Measurements from ENCODE around the gene TLE4.

Gene TLE4

DNA sequence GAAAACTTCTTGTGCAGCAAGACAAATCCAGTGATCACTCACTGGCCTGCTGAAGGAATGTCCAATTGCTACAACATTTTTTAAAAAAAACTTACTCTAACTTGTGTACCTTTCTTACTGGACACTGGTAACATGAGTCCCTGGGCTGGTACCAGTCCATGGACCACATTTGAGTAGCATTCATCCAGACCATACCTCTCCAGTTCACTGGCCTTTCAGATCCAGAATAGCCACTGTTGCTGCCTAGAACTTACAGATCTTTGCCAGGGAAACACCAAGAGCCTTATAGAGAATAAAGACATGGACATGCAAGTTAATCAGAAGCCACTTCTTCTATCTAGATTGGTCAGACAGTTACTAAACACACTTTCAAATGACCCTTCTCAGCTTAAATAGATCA lies 185.3 kb downstream of the TLE4 start:
- no peak overlapping the region for H3K9ac ChIP-seq
- no peak overlapping the region for H3K4me2 ChIP-seq (ENCODE audit: low read length)
- H3K27me3 ChIP-seq (ENCODE audit: control insufficient read depth, insufficient read depth, low read length) = no peaks in the 10 kb centered on the region
- H3K36me3 ChIP-seq (ENCODE audit: control insufficient read depth, insufficient read depth, low read length) = no peaks in the 10 kb centered on the region
- no peaks in the 10 kb centered on the region for H3K79me2 ChIP-seq
- no peaks in the 10 kb centered on the region for H3K9me3 ChIP-seq (ENCODE audit: control insufficient read depth, low read length)
- TF ChIP-seq, protein P1, sequence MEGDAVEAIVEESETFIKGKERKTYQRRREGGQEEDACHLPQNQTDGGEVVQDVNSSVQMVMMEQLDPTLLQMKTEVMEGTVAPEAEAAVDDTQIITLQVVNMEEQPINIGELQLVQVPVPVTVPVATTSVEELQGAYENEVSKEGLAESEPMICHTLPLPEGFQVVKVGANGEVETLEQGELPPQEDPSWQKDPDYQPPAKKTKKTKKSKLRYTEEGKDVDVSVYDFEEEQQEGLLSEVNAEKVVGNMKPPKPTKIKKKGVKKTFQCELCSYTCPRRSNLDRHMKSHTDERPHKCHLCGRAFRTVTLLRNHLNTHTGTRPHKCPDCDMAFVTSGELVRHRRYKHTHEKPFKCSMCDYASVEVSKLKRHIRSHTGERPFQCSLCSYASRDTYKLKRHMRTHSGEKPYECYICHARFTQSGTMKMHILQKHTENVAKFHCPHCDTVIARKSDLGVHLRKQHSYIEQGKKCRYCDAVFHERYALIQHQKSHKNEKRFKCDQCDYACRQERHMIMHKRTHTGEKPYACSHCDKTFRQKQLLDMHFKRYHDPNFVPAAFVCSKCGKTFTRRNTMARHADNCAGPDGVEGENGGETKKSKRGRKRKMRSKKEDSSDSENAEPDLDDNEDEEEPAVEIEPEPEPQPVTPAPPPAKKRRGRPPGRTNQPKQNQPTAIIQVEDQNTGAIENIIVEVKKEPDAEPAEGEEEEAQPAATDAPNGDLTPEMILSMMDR (IDR thresholded peaks at IDR 0.05) = no peak
- H3K4me3 ChIP-seq (ENCODE audit: low read depth, low read length) = no peak overlapping the region
- H3K4me1 ChIP-seq = no peaks in the 10 kb centered on the region
- H3K27ac ChIP-seq = no peak overlapping the region
- no peak overlapping the region for H2AFZ ChIP-seq

DNA sequence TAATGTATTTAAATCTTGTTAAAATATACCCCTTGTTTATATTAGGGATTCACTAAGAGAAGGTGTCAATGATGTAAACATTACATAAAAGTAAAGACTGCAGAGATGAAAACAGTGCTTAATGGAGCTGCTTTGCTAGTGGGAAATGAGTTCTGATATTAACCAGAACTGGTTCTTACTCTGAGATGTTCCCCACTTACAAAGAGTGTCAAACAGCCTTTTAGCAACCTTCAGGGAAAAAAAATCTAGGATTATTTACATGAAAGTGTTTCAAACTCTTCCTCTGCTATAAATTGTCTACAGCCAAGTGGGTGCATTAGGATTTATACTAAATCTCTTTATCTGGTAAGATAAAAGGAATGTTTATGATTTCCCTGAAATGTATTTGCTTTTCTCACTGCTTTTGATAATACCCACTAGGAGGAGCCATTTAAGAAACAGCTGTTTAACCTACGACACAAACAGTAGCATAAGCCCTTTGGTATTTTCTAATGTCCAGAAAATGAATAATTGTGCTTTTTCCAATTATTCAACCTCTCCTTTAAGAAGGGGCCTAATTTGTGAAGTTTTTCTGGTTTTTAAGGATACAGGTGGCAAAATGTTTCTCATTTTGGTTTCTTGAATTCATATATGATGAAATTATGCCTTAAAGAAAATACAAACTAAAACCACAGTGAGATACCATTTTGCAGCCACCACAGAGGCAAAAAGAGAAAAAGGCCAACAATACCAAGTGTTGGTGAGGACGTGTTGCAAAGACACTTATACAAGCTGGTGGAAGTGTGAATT lies 186.3 kb downstream of the TLE4 start:
- Histone ChIP-seq H3K4me1 (no peaks in the 10 kb centered on the region), H3K9ac (no peak overlapping the region), H3K4me3 (ENCODE audit: low read depth, low read length) (no peak overlapping the region), H2AFZ (no peak overlapping the region), H3K9me3 (ENCODE audit: control insufficient read depth, low read length) (no peaks in the 10 kb centered on the region), H3K27me3 (ENCODE audit: control insufficient read depth, insufficient read depth, low read length) (no peaks in the 10 kb centered on the region), H3K36me3 (ENCODE audit: control insufficient read depth, insufficient read depth, low read length) (no peaks in the 10 kb centered on the region), H3K27ac (no peak overlapping the region), H3K79me2 (no peaks in the 10 kb centered on the region), H3K4me2 (ENCODE audit: low read length) (no peak overlapping the region)
- TF ChIP-seq, protein P1 (IDR thresholded peaks at IDR 0.05) = peak; percentile 13

DNA sequence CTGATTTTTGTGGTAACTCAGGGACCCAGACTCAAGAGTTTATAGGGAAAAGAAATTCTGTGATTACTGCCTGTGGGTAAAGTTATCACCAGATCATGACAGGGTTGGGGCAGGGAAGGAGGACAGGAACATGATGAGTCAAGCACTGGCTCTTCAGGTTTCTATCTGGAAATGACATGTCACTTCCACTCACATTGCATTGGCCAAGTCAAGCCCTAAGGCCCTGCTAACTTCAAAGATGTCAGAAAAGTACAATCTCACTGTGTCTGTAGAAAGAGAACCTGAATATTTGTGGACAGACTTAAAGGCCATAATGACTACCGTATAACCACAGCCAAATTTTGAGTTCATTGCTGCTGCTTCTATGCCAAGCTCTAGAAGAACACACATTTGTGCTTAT lies 187.7 kb downstream of the TLE4 start:
- Histone ChIP-seq H3K79me2 (no peaks in the 10 kb centered on the region), H3K4me1 (no peaks in the 10 kb centered on the region), H3K4me3 (ENCODE audit: low read depth, low read length) (no peak overlapping the region), H3K9ac (no peak overlapping the region), H3K27me3 (ENCODE audit: control insufficient read depth, insufficient read depth, low read length) (no peaks in the 10 kb centered on the region), H3K9me3 (ENCODE audit: control insufficient read depth, low read length) (no peaks in the 10 kb centered on the region), H2AFZ (no peak overlapping the region), H3K36me3 (ENCODE audit: control insufficient read depth, insufficient read depth, low read length) (no peaks in the 10 kb centered on the region), H3K27ac (no peak overlapping the region), H3K4me2 (ENCODE audit: low read length) (no peak overlapping the region)
- TF ChIP-seq, protein P1 (IDR thresholded peaks at IDR 0.05) = no peak

DNA sequence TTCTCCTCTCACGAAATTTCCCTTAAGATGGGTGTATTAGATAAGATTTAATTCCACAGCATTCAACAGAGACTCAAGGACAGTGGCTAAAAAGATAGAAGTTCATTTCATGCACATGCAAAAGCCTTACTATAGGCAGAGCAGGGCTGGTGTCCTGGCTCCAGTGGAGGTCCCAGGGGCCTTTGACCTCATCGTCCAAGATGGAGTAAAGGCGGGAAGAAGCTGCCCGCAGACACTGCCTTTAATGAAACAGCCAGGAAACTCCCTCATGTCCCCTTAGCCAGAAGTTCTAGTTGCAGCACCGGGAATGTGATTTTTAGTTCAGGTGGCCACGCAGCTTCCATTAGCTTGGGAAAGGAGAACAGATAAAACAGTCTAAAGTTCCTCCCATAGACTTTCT lies 190.3 kb downstream of the TLE4 start:
- Histone ChIP-seq H3K27ac (no peak overlapping the region), H3K4me1 (no peaks in the 10 kb centered on the region), H3K4me2 (ENCODE audit: low read length) (no peak overlapping the region), H3K4me3 (ENCODE audit: low read depth, low read length) (no peak overlapping the region), H3K9me3 (ENCODE audit: control insufficient read depth, low read length) (no peaks in the 10 kb centered on the region), H2AFZ (no peak overlapping the region), H3K79me2 (no peaks in the 10 kb centered on the region), H3K27me3 (ENCODE audit: control insufficient read depth, insufficient read depth, low read length) (no peaks in the 10 kb centered on the region), H3K9ac (no peak overlapping the region), H3K36me3 (ENCODE audit: control insufficient read depth, insufficient read depth, low read length) (no peaks in the 10 kb centered on the region)
- TF ChIP-seq, protein P1 (IDR thresholded peaks at IDR 0.05) = no peak
